IPS-NIHi7 (cell line): ENCODE measurements around the gene ADGRE1.

ENCODE experiments used
- DNase-seq: peaks from one replicate; pipeline ENCODE4 v3.0.0; 2012; ENCODE audit warnings: mixed read lengths; ENCODE audit errors: extremely low spot score

Gene ADGRE1

GRCh38 chr19:6875218-6875617 is 12.2 kb upstream of the ADGRE1 start:
- no peak for DNase-seq

- DNase-seq: no peak
These were observed 10.6 kb upstream of the ADGRE1 start for GRCh38 chr19:6876748-6877147.

GRCh38 chr19:6877766-6878165 is 9.6 kb upstream of the ADGRE1 start:
- no peak for DNase-seq

GRCh38 chr19:6886277-6886897 is 992 bp upstream of the ADGRE1 start:
- DNase-seq: no peak

- no peak for DNase-seq
These were observed 1.6 kb downstream of the ADGRE1 start for GRCh38 chr19:6888967-6889366.

GRCh38 chr19:6890401-6890913 is 3.1 kb downstream of the ADGRE1 start:
- DNase-seq: no peak

- DNase-seq: no peak
These were observed 3.6 kb downstream of the ADGRE1 start for GRCh38 chr19:6890938-6891337.

- no peak for DNase-seq
These were observed 4.5 kb downstream of the ADGRE1 start for GRCh38 chr19:6891761-6892385.

GRCh38 chr19:6894313-6894712 is 6.9 kb downstream of the ADGRE1 start:
- no peak for DNase-seq

GRCh38 chr19:6903446-6903845 is 16.1 kb downstream of the ADGRE1 start:
- no peak for DNase-seq

- no peak for DNase-seq
These were observed 19.2 kb downstream of the ADGRE1 start for GRCh38 chr19:6906559-6907060.

GRCh38 chr19:6911523-6911922 is 24.1 kb downstream of the ADGRE1 start:
- no peak for DNase-seq

- DNase-seq: no peak
These were observed 26.9 kb downstream of the ADGRE1 start for GRCh38 chr19:6914321-6914720.

- no peak for DNase-seq
These were observed 29.6 kb downstream of the ADGRE1 start for GRCh38 chr19:6916952-6917351.

- no peak for DNase-seq
These were observed 38.0 kb downstream of the ADGRE1 start for GRCh38 chr19:6925386-6925785.

GRCh38 chr19:6925801-6926751 is 38.7 kb downstream of the ADGRE1 start:
- no peak for DNase-seq

GRCh38 chr19:6930190-6930589 is 42.8 kb downstream of the ADGRE1 start:
- no peak for DNase-seq

GRCh38 chr19:6935069-6935468 is 47.7 kb downstream of the ADGRE1 start:
- no peak for DNase-seq

- DNase-seq: no peak
These were observed 48.2 kb downstream of the ADGRE1 start for GRCh38 chr19:6935618-6936017.

- DNase-seq: no peak
These were observed 58.4 kb downstream of the ADGRE1 start for GRCh38 chr19:6945733-6946132.

GRCh38 chr19:6947745-6948144 is 60.4 kb downstream of the ADGRE1 start:
- DNase-seq: no peak

GRCh38 chr19:6948884-6949283 is 61.5 kb downstream of the ADGRE1 start:
- no peak for DNase-seq
